Measurements from ENCODE around the gene NUFIP2. TPM values are rescaled to one million over a fixed set of nuclear protein-coding genes. Genes with fewer than 3 reads are reported as not detected.

NUFIP2 gene
- total and polyA plus RNA-seq, 10 of the 15 experiments (the other 5 are each of a cell fraction or from before 2014, with no cell fraction given), result 3.7 to 32.3 (median 14.5) TPM

DNA sequence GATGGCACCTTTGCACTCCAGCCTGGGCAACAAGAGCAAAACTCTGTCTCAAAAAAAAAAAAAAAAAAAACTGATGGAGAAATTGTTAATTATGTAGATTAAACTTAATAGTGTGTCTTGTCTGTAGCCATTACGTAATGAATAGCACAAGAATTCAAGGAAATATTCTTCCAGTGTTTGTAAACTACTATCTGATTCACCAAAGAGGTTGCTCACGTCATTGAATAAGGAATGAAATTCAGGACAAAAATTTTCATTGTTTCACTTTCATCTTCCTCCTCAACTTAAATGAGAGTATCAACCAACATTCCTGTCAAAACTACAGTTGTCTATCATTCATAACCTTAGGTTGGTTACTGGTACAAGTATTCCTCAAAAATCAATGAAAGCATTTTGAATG lies 83.1 kb downstream of the NUFIP2 start:
- no peak overlapping the region for H3K4me3 ChIP-seq
- no peaks in the 10 kb centered on the region for H3K27me3 ChIP-seq (replicated peaks in 1 of 2; ENCODE audit: control insufficient read depth in 2 of 2, insufficient read depth in 2 of 2, low read length in 1 of 2)
- no peak for FAIRE-seq
- no peak overlapping the region for H3K9ac ChIP-seq (ENCODE audit: control insufficient read depth, insufficient read depth, low read length)
- no peak overlapping the region for H3K27ac ChIP-seq (ENCODE audit: control insufficient read depth, insufficient read depth)
- in situ Hi-C loops (cut with MboI), result no loop called here
- no peak for ATAC-seq
- no peaks in the 10 kb centered on the region for H3K36me3 ChIP-seq (ENCODE audit: control insufficient read depth in 2 of 2, insufficient read depth in 2 of 2, low read length in 1 of 2)
- H3K4me1 ChIP-seq (ENCODE audit: control insufficient read depth, insufficient read depth, low read length), result no peaks in the 10 kb centered on the region
- H3K4me2 ChIP-seq (ENCODE audit: control insufficient read depth, insufficient read depth), result no peak overlapping the region
- WGBS (ENCODE audit: insufficient coverage, insufficient replicate concordance, low lambda C conversion rate, missing lambda C conversion rate), result 75% methylated on average over 2 of the region's 2 CpGs
- ChIA-PET CTCF (interaction anchor here (1.4 kb wide), 1 partner anchor 63 kb away, joined by 3 read pairs; no protein-coding TSS in a partner anchor), SMC1A (ENCODE audit: uncharacterized antibody, unreplicated experiment) (interaction anchor here (1.3 kb wide), 1 partner anchor 10 kb away, joined by 3 read pairs; no protein-coding TSS in a partner anchor), POLR2A (no interaction called here), RAD21 (ENCODE audit: unreplicated experiment) (no interaction called here)
- H3K79me2 ChIP-seq (ENCODE audit: control insufficient read depth, insufficient read depth, low read length), result no peaks in the 10 kb centered on the region
- H2AFZ ChIP-seq (ENCODE audit: control insufficient read depth, low read depth, low read length), result no peak overlapping the region
- H3K9me3 ChIP-seq (replicated peaks; ENCODE audit: control insufficient read depth, insufficient read depth, low read length), result no peaks in the 10 kb centered on the region
- intact Hi-C loops (cut with micrococcal nuclease; ENCODE audit: unreplicated experiment), result no loop called here
- no peak for TF ChIP-seq LARP7 (IDR thresholded peaks at IDR 0.05)
- TF ChIP-seq CBFB (IDR thresholded peaks at IDR 0.05; ENCODE audit: low read depth), result no peak
- TF ChIP-seq, protein P1, sequence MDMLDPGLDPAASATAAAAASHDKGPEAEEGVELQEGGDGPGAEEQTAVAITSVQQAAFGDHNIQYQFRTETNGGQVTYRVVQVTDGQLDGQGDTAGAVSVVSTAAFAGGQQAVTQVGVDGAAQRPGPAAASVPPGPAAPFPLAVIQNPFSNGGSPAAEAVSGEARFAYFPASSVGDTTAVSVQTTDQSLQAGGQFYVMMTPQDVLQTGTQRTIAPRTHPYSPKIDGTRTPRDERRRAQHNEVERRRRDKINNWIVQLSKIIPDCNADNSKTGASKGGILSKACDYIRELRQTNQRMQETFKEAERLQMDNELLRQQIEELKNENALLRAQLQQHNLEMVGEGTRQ (IDR thresholded peaks at IDR 0.05; ENCODE audit: borderline replicate concordance, low read depth, low read length), result no peak
- TF ChIP-seq MEF2A (IDR thresholded peaks at IDR 0.05; ENCODE audit: insufficient read depth, low read depth, low read length), result no peak
- TF ChIP-seq MYC (IDR thresholded peaks at IDR 0.05; ENCODE audit: insufficient read depth, insufficient read length, insufficient replicate concordance, low read length, severe bottlenecking), result no peak
- TF ChIP-seq, protein P2, sequence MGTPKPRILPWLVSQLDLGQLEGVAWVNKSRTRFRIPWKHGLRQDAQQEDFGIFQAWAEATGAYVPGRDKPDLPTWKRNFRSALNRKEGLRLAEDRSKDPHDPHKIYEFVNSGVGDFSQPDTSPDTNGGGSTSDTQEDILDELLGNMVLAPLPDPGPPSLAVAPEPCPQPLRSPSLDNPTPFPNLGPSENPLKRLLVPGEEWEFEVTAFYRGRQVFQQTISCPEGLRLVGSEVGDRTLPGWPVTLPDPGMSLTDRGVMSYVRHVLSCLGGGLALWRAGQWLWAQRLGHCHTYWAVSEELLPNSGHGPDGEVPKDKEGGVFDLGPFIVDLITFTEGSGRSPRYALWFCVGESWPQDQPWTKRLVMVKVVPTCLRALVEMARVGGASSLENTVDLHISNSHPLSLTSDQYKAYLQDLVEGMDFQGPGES (IDR thresholded peaks at IDR 0.05), result no peak
- TF ChIP-seq RCOR1 (conservative IDR thresholded peaks at IDR 0.05; ENCODE audit: low read depth, low read length), result no peak
- TF ChIP-seq, protein P3, sequence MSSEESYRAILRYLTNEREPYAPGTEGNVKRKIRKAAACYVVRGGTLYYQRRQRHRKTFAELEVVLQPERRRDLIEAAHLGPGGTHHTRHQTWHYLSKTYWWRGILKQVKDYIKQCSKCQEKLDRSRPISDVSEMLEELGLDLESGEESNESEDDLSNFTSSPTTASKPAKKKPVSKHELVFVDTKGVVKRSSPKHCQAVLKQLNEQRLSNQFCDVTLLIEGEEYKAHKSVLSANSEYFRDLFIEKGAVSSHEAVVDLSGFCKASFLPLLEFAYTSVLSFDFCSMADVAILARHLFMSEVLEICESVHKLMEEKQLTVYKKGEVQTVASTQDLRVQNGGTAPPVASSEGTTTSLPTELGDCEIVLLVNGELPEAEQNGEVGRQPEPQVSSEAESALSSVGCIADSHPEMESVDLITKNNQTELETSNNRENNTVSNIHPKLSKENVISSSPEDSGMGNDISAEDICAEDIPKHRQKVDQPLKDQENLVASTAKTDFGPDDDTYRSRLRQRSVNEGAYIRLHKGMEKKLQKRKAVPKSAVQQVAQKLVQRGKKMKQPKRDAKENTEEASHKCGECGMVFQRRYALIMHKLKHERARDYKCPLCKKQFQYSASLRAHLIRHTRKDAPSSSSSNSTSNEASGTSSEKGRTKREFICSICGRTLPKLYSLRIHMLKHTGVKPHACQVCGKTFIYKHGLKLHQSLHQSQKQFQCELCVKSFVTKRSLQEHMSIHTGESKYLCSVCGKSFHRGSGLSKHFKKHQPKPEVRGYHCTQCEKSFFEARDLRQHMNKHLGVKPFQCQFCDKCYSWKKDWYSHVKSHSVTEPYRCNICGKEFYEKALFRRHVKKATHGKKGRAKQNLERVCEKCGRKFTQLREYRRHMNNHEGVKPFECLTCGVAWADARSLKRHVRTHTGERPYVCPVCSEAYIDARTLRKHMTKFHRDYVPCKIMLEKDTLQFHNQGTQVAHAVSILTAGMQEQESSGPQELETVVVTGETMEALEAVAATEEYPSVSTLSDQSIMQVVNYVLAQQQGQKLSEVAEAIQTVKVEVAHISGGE (CRISPR knock-in tag; IDR thresholded peaks at IDR 0.05), result no peak
- TF ChIP-seq BRCA1 (IDR thresholded peaks at IDR 0.05; ENCODE audit: low read depth, low read length), result no peak
- TF ChIP-seq ASH2L (IDR thresholded peaks at IDR 0.05; ENCODE audit: borderline replicate concordance, low read depth), result no peak
- no peak for TF ChIP-seq KDM1A (IDR thresholded peaks at IDR 0.05; ENCODE audit: borderline replicate concordance)
- no peak for TF ChIP-seq NR2C2 (IDR thresholded peaks at IDR 0.05; ENCODE audit: borderline replicate concordance, control insufficient read depth, insufficient read length, low read depth)
- TF ChIP-seq BMI1 (IDR thresholded peaks at IDR 0.05; ENCODE audit: borderline replicate concordance), result no peak
- no TSS peak for BruUV-seq (replicated peaks)
- DNase-seq (ENCODE audit: low read depth, low spot score), result no peak
- no peaks in the 10 kb centered on the region for H4K20me1 ChIP-seq (ENCODE audit: control insufficient read depth, insufficient read depth)
